PC-3 (cell line): Measurements from ENCODE around the gene SERINC2. TPM values are rescaled to one million over a fixed set of nuclear protein-coding genes. Genes with fewer than 3 reads are reported as not detected.

ENCODE experiments used
- ATAC-seq: fragments of 200-7000 bp; cut with Tn5 transposase; 2 replicates; pipeline ENCODE4 v1.9.1; 2020; ENCODE audit warnings: mild to moderate bottlenecking, moderate library complexity
- BruUV-seq: library from RNA; stranded (reverse); fragments of 400-500 nt; replicated peaks from 2 replicates; lab custom pipeline; 2021; lab: Mats Ljungman, UMichigan
- CTCF ChIA-PET: fragments of 300-600 bp; sonication (Branson Sonifier 250); formaldehyde crosslinking; loops from one replicate; lab custom pipeline; 2022; ENCODE audit warnings: antibody characterized with exemption; lab: Charles Lee
- POLR2A ChIA-PET: fragments of 300-600 bp; sonication (Branson Sonifier 250); formaldehyde crosslinking; loops from one replicate; lab custom pipeline; 2022; ENCODE audit warnings: antibody characterized with exemption; ENCODE audit not compliant: unreplicated experiment; lab: Charles Lee
- DNase-seq: peaks from one replicate; pipeline ENCODE4 v3.0.0-alpha.2; 2015
- H2AFZ ChIP-seq: fragments of 300-600 bp; sonication (generic); 2 replicates; pipeline ENCODE4 v1.6.0; 2016; ENCODE audit warnings: antibody characterized with exemption, low read length
- H3F3A ChIP-seq: fragments of 300-600 bp; sonication (generic); one replicate; pipeline ENCODE4 v1.6.0; 2017; ENCODE audit warnings: antibody characterized with exemption, low read length, control low read depth, mild to moderate bottlenecking; ENCODE audit not compliant: unreplicated experiment
- H3K27ac ChIP-seq: fragments of 300-600 bp; sonication (generic); 2 replicates; pipeline ENCODE4 v1.5.1; 2016; ENCODE audit warnings: mild to moderate bottlenecking, low read length
- H3K27me3 ChIP-seq: fragments of 300-600 bp; sonication (generic); 2 replicates; pipeline ENCODE4 v1.6.1; 2016; ENCODE audit warnings: low read length, mixed read lengths
- H3K36me3 ChIP-seq: fragments of 300-600 bp; sonication (generic); 2 replicates; pipeline ENCODE4 v1.6.1; 2016; ENCODE audit warnings: low read depth, mixed run types, low read length, mixed read lengths
- H3K4me1 ChIP-seq: fragments of 300-600 bp; sonication (generic); 2 replicates; pipeline ENCODE4 v1.5.1; 2016; ENCODE audit warnings: low read length; ENCODE audit not compliant: insufficient read depth
- H3K4me2 ChIP-seq: fragments of 300-600 bp; sonication (generic); 2 replicates; pipeline ENCODE4 v1.6.0; 2016; ENCODE audit warnings: low read length
- H3K4me3 ChIP-seq: fragments of 300-600 bp; sonication (generic); 2 replicates; pipeline ENCODE4 v1.5.1; 2016; ENCODE audit warnings: mild to moderate bottlenecking, low read length, mixed read lengths
- H3K79me2 ChIP-seq: fragments of 300-600 bp; sonication (generic); 2 replicates; pipeline ENCODE4 v1.6.1; 2017; ENCODE audit warnings: low read length, mixed read lengths
- H3K9ac ChIP-seq: fragments of 300-600 bp; sonication (generic); 2 replicates; pipeline ENCODE4 v1.6.0; 2016; ENCODE audit warnings: mild to moderate bottlenecking, low read length
- H3K9me2 ChIP-seq: fragments of 300-600 bp; sonication (generic); replicated peaks from 2 replicates; pipeline ENCODE4 v1.6.1; 2016; ENCODE audit warnings: mixed run types, low read length, mixed read lengths
- H3K9me3 ChIP-seq: fragments of 300-600 bp; sonication (generic); 2 replicates; pipeline ENCODE4 v1.6.1; 2016; ENCODE audit warnings: low read length, mixed read lengths
- H4K20me1 ChIP-seq: fragments of 300-600 bp; sonication (generic); 2 replicates; pipeline ENCODE4 v1.6.1; 2016; ENCODE audit warnings: low read length, mixed read lengths
- CTCF ChIP-seq: fragments of 300-600 bp; sonication (generic); conservative IDR thresholded peaks from 2 replicates; pipeline ENCODE4 v1.5.1; 2017; ENCODE audit warnings: antibody characterized with exemption, low read depth, mild to moderate bottlenecking, low read length
- EZH2 ChIP-seq: fragments of 300-600 bp; sonication (generic); IDR thresholded peaks from one replicate; pipeline ENCODE4 v1.6.1; 2017; ENCODE audit warnings: antibody characterized with exemption, mild to moderate bottlenecking, low read length; ENCODE audit not compliant: unreplicated experiment
- EZH2phosphoT487 ChIP-seq: fragments of 300-600 bp; sonication (generic); IDR thresholded peaks from 2 replicates; pipeline ENCODE4 v1.6.1; 2018; ENCODE audit warnings: mild to moderate bottlenecking, antibody characterized with exemption, low read length, borderline replicate concordance
- intact Hi-C: fragments of 100-400 bp; cut with micrococcal nuclease; formaldehyde crosslinking; loops from 2 replicates; pipeline ENCODE4 v1.9.0; 2023
- total RNA-seq: library from RNA; depleted of rRNA; stranded (reverse); fragments of >200 nt; gene quantifications from 2 replicates; pipeline ENCODE4 v1.2.3, GENCODE V29; 2014

SERINC2 gene
- total RNA-seq, 1 experiment from 2014 or later: 51.5 TPM

GRCh38 chr1:31366796-31367195 is 46.2 kb upstream of the SERINC2 start:
- POLR2A ChIA-PET: no interaction called here
- H3K27ac ChIP-seq: no peak overlapping the region
- H3K27me3 ChIP-seq: no peaks in the 10 kb centered on the region
- TF ChIP-seq EZH2 (no peak), CTCF (no peak), EZH2phosphoT487 (no peak)
- H3K4me3 ChIP-seq: no peak overlapping the region
- H4K20me1 ChIP-seq: no peaks in the 10 kb centered on the region
- H3K4me2 ChIP-seq: no peak overlapping the region
- intact Hi-C loops: no loop called here
- H3K9ac ChIP-seq: no peak overlapping the region
- H2AFZ ChIP-seq: no peak overlapping the region
- CTCF ChIA-PET: no interaction called here
- no peaks in the 10 kb centered on the region for H3F3A ChIP-seq
- no peaks in the 10 kb centered on the region for H3K4me1 ChIP-seq
- no peaks in the 10 kb centered on the region for H3K9me3 ChIP-seq
- no peaks in the 10 kb centered on the region for H3K79me2 ChIP-seq
- no peak for ATAC-seq
- H3K36me3 ChIP-seq: peaks cover 10% of the 10 kb centered on the region
- no peaks in the 10 kb centered on the region for H3K9me2 ChIP-seq
- DNase-seq: no peak
- BruUV-seq: no TSS peak

- DNase-seq: no peak
- TF ChIP-seq CTCF: no peak
- no peak for TF ChIP-seq EZH2
- no peak for TF ChIP-seq EZH2phosphoT487
- ATAC-seq: no peak
- Histone ChIP-seq H3K27me3 (no peaks in the 10 kb centered on the region), H2AFZ (no peak overlapping the region), H3K9me2 (no peaks in the 10 kb centered on the region), H3K9me3 (no peaks in the 10 kb centered on the region), H3K4me3 (no peak overlapping the region), H3K4me2 (no peak overlapping the region), H3F3A (no peaks in the 10 kb centered on the region), H3K27ac (no peak overlapping the region), H3K9ac (no peak overlapping the region), H3K4me1 (peaks cover 13% of the 10 kb centered on the region), H3K79me2 (no peaks in the 10 kb centered on the region), H4K20me1 (no peaks in the 10 kb centered on the region), H3K36me3 (peaks cover 10% of the 10 kb centered on the region)
- ChIA-PET CTCF (no interaction called here), POLR2A (no interaction called here)
- intact Hi-C loops: no loop called here
- no TSS peak for BruUV-seq
Observed at GRCh38 chr1:31368611-31369107, 44.4 kb upstream of the SERINC2 start.

GRCh38 chr1:31370021-31370420 is 43.0 kb upstream of the SERINC2 start:
- H3K4me2 ChIP-seq: no peak overlapping the region
- H3K4me1 ChIP-seq: peaks cover 27% of the 10 kb centered on the region
- H3K79me2 ChIP-seq: no peaks in the 10 kb centered on the region
- no peaks in the 10 kb centered on the region for H3F3A ChIP-seq
- H3K4me3 ChIP-seq: no peak overlapping the region
- H3K27me3 ChIP-seq: no peaks in the 10 kb centered on the region
- no peak overlapping the region for H3K27ac ChIP-seq
- ChIA-PET CTCF (no interaction called here), POLR2A (no interaction called here)
- no peaks in the 10 kb centered on the region for H4K20me1 ChIP-seq
- ATAC-seq (no peak), DNase-seq (no peak)
- TF ChIP-seq EZH2phosphoT487 (no peak), EZH2 (no peak), CTCF (no peak)
- peaks cover 3% of the 10 kb centered on the region for H3K36me3 ChIP-seq
- intact Hi-C loops: no loop called here
- no peak overlapping the region for H2AFZ ChIP-seq
- H3K9ac ChIP-seq: no peak overlapping the region
- no peaks in the 10 kb centered on the region for H3K9me2 ChIP-seq
- no peaks in the 10 kb centered on the region for H3K9me3 ChIP-seq
- BruUV-seq: no TSS peak
